ENCODE results near the gene MRPS10.

MRPS10 gene

GRCh38 chr6:42158631-42159030 is 59.0 kb downstream of the MRPS10 start:
- TF ChIP-seq CTCF (conservative IDR thresholded peaks at IDR 0.05) = no peak
- no peak overlapping the region for H3K27ac ChIP-seq

DNA sequence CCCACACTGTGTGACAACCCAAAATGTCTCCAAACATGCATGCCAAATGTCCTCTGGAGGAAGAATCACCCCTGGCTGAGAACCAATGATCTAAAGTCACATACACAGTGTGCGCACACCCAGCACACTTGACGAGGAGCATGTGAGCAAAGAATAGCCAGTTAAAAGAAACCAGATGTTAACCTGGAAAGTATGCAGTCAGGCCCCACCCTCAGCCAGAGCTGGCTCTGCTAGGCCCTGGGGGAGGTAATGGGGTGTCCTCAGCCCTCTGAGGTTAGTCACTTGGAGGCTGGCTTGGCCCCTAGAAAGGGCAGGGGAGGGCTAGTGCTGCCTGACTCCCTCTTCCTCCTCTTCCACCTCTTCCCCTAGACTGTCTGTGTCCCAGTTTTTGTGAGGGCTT is 59.6 kb downstream of the MRPS10 start:
- no peak for TF ChIP-seq CTCF (conservative IDR thresholded peaks at IDR 0.05)
- H3K27ac ChIP-seq = no peak overlapping the region
